ENCODE measurements around the gene GEMIN2.

GRCh38 chr14:39181693-39182047, 67.5 kb downstream of the GEMIN2 start:
- TF ChIP-seq GATA3 (IDR thresholded peaks at IDR 0.05; ENCODE audit: low read depth, low read length) (no peak), GATA2 (IDR thresholded peaks at IDR 0.05; ENCODE audit: low read depth, low read length) (no peak)
